Breast epithelium (tissue), 4 donors: ENCODE results near the gene TRIM46. TPM values are rescaled to one million over a fixed set of nuclear protein-coding genes. Genes with fewer than 3 reads are reported as not detected.
A peak's percentile ranks its signal among the peaks of the same experiment; 100 is the strongest.

Experiments used
- DNase-seq, 2 donors: peaks; one replicate each; pipeline ENCODE4 v3.0.0-alpha.2; 2019; ENCODE audit warnings: low spot score in 2 of 2
- H3K27ac ChIP-seq, 2 donors: fragments of 200-600 bp; sonication (generic) in 1 of 2; one replicate each; pipeline ENCODE4 v1.5.1; 2016 to 2019; ENCODE audit warnings: mild to moderate bottlenecking in 1 of 2
- H3K27me3 ChIP-seq, 2 donors: fragments of 200-600 bp; sonication (generic) in 1 of 2; one replicate each; pipeline versions ENCODE4 v1.5.1 to v1.6.0; 2017 to 2019; ENCODE audit warnings: control low read depth in 1 of 2, mild to moderate bottlenecking in 1 of 2
- H3K36me3 ChIP-seq: fragments of 200-600 bp; one replicate; pipeline ENCODE4 v1.5.1; 2019
- H3K4me1 ChIP-seq, 2 donors: fragments of 200-600 bp; sonication (generic); one replicate each; pipeline ENCODE4 v1.5.1; 2016 to 2019; ENCODE audit warnings: control low read depth in 1 of 2
- H3K4me3 ChIP-seq, 3 donors: fragments of 200-600 bp; sonication (generic); 1 replicate in 2 of 3; 2 replicates in 1 of 3; pipeline ENCODE4 v1.5.1; 2016 to 2019; ENCODE audit warnings: mild to moderate bottlenecking in 3 of 3, moderate library complexity in 2 of 3
- H3K9me3 ChIP-seq, 2 donors: fragments of 200-600 bp; sonication (generic) in 1 of 2; one replicate each; pipeline ENCODE4 v1.5.1; 2016 to 2019; ENCODE audit warnings: control low read depth in 1 of 2
- POLR2A ChIP-seq: fragments of 450-650 bp; IDR thresholded peaks from one replicate; pipeline ENCODE4 v1.6.1; 2016; ENCODE audit warnings: antibody characterized with exemption, mild to moderate bottlenecking, moderate library complexity
- POLR2AphosphoS5 ChIP-seq, 3 donors: sonication (generic); formaldehyde crosslinking; IDR thresholded peaks; one replicate each; pipeline ENCODE4 v1.6.1; 2017; ENCODE audit warnings: antibody characterized with exemption in 3 of 3
- intact Hi-C: fragments of 100-400 bp; cut with DNase I; formaldehyde crosslinking; loops from one replicate; pipeline ENCODE4 v1.15.1; 2023; ENCODE audit warnings: low total_unique reads
- total RNA-seq, 3 donors: library from RNA; depleted of rRNA; stranded (reverse); fragments of >200 nt; gene quantifications; one replicate each; pipeline ENCODE4 v1.1.0, GENCODE V29; 2016
- TF ChIP-seq, protein P1 (sequence below), 3 donors: fragments of 450-650 bp; IDR thresholded peaks; one replicate each; pipeline ENCODE4 v1.5.1; 2016 to 2017; ENCODE audit warnings: antibody characterized with exemption in 3 of 3, mild to moderate bottlenecking in 3 of 3, moderate library complexity in 3 of 3

TRIM46 gene
- total RNA-seq, 3 donors from 2014 or later: 0.98 to 1.5 TPM; not detected in 1

DNA sequence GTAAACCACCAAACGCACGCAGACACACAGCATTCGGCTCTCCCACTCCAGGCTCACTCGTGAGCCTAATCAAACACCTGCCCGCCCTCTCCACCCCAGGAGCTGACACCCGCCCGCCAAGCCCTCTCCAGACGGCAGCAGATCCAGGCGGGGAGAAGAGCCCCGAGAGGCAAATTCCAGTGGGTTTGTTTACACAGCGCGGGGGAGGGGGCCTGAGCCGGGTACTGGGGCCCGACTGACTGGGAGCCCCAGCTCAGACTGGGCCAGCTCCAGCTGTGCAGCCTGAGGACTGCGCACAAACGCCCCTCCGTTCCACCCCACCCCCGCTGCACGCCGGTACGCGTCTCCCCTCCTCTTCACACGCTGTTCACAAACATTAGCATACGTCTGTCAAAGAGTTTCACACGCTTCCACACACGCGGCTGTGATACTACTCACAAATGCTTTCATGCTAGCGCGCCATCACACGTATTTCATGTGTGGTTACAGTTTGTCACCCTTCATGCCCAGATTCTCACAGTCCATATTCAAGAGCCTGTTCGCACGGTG lies 47.0 kb upstream of the TRIM46 start:
- no peaks in the 10 kb centered on the region for H3K36me3 ChIP-seq
- no peaks in the 10 kb centered on the region for H3K27me3 ChIP-seq
- H3K4me1 ChIP-seq: peaks cover 3 to 19% of the 10 kb centered on the region in 2 donors
- TF ChIP-seq POLR2AphosphoS5 (IDR thresholded peaks at IDR 0.05) (no peak), POLR2A (no peak)
- TF ChIP-seq, protein P1, sequence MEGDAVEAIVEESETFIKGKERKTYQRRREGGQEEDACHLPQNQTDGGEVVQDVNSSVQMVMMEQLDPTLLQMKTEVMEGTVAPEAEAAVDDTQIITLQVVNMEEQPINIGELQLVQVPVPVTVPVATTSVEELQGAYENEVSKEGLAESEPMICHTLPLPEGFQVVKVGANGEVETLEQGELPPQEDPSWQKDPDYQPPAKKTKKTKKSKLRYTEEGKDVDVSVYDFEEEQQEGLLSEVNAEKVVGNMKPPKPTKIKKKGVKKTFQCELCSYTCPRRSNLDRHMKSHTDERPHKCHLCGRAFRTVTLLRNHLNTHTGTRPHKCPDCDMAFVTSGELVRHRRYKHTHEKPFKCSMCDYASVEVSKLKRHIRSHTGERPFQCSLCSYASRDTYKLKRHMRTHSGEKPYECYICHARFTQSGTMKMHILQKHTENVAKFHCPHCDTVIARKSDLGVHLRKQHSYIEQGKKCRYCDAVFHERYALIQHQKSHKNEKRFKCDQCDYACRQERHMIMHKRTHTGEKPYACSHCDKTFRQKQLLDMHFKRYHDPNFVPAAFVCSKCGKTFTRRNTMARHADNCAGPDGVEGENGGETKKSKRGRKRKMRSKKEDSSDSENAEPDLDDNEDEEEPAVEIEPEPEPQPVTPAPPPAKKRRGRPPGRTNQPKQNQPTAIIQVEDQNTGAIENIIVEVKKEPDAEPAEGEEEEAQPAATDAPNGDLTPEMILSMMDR (IDR thresholded peaks at IDR 0.05): no peak
- intact Hi-C loops: no loop called here
- DNase-seq: peak; percentile 42 to 76
- no peaks in the 10 kb centered on the region for H3K9me3 ChIP-seq
- H3K27ac ChIP-seq: peak overlapping the region; percentile 95 to 97
- peak overlapping the region; percentile 60 to 96 (median 60) for H3K4me3 ChIP-seq

DNA sequence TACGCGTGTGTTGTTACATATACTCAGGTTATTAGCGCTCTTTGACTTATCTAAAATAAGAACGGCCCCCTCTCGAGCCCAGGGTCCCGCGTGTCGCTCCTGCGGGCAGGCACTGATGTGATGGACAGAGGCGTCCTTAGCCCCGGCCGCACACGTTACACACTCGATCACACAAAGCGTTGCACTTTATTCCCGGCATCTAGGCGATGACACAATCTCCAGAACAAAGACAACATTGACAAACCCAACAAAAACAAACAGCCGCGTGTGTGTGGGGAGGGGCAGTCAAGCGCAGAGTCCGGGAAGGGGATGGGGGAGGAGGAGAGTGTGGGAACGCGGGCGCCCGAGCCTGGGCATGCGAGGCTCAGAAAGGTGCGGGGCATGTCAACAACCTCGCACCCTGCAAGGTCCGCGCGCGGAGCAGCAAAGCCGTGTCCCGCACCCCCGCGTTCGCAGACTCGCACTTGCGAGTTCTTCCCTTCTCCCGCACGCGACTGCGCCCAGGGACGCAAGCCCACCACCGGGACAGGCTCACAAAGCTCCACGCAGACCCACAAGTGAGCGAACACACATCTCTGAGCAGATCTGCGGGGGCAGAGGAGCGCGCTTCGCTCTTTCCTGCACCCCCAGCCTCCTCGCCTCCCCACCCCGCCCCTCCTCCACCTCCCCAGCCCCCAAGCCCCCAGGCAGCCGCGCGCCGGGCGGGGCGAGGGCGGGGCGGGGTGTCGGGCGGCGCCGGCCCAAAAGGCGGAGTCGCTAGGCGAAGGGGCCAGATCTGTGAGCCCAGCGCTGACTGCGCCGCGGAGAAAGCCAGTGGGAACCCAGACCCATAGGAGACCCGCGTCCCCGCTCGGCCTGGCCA lies 46.3 kb upstream of the TRIM46 start, which contains the start of gene EFNA1:
Gene EFNA1, plus strand, starts transcription at position 772 of the 862 bp plus-strand sequence. CDS start 102 bp downstream, outside the sequence.
- H3K4me3 ChIP-seq: peak within 1 kb of the TSS; percentile 60 to 96 (median 60)
- H3K27me3 ChIP-seq: no peaks in the 10 kb centered on the region
- intact Hi-C loops: no loop called here
- TF ChIP-seq POLR2A: peak; percentile 78
- peak; percentile 50 to 78 (median 73) for TF ChIP-seq POLR2AphosphoS5 (IDR thresholded peaks at IDR 0.05)
- TF ChIP-seq, protein P1 (IDR thresholded peaks at IDR 0.05): no peak
- H3K4me1 ChIP-seq: peaks cover 3 to 24% of the 10 kb centered on the region in 2 donors
- peak; percentile 83 to 87 for DNase-seq
- H3K36me3 ChIP-seq: no peaks in the 10 kb centered on the region
- peak within 1 kb of the TSS; percentile 95 to 97 for H3K27ac ChIP-seq
- no peaks in the 10 kb centered on the region for H3K9me3 ChIP-seq

DNA sequence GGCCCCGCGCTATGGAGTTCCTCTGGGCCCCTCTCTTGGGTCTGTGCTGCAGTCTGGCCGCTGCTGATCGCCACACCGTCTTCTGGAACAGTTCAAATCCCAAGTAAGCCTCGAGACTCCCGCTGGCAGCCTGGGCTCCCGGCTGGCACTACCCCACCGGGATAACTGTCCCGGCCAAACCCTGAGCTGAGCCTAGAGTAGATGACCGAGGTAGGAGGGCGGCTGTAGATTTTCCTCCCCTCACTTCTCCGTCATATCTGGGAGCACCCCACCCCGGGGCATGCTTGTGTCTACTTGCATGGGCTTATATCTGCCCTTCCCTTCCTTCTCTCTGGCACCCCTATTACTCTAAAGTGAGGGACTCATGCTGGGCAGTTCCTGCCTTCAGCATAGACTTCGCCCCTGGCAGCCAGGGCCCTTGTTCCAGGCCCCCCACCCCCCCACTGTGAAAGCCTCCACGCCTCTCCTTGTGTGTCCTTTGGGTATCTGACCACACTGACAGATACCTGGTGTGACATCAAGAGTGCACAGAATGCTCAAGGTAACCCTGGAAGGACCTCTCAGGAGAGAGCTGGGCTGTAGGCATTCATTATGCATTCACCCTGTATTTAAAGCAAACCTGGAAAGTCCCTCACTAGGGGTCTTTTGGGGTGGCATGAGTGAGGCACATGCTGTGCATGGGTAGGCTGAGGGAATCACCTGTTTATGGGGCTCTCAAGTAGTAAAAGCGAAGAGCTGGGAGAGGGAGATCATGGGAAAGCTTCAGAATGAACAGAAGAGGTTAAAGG lies 45.5 kb upstream of the TRIM46 start:
- H3K36me3 ChIP-seq: no peaks in the 10 kb centered on the region
- TF ChIP-seq POLR2AphosphoS5 (IDR thresholded peaks at IDR 0.05) (no peak), POLR2A (no peak)
- TF ChIP-seq, protein P1 (IDR thresholded peaks at IDR 0.05): no peak
- no peak for DNase-seq
- intact Hi-C loops: no loop called here
- H3K27me3 ChIP-seq: no peaks in the 10 kb centered on the region
- H3K9me3 ChIP-seq: no peaks in the 10 kb centered on the region
- H3K4me1 ChIP-seq: peaks cover 3 to 24% of the 10 kb centered on the region in 2 donors
- H3K4me3 ChIP-seq: peak overlapping the region; percentile 60 to 96 (median 60)
- peak overlapping the region; percentile 95 to 97 for H3K27ac ChIP-seq

DNA sequence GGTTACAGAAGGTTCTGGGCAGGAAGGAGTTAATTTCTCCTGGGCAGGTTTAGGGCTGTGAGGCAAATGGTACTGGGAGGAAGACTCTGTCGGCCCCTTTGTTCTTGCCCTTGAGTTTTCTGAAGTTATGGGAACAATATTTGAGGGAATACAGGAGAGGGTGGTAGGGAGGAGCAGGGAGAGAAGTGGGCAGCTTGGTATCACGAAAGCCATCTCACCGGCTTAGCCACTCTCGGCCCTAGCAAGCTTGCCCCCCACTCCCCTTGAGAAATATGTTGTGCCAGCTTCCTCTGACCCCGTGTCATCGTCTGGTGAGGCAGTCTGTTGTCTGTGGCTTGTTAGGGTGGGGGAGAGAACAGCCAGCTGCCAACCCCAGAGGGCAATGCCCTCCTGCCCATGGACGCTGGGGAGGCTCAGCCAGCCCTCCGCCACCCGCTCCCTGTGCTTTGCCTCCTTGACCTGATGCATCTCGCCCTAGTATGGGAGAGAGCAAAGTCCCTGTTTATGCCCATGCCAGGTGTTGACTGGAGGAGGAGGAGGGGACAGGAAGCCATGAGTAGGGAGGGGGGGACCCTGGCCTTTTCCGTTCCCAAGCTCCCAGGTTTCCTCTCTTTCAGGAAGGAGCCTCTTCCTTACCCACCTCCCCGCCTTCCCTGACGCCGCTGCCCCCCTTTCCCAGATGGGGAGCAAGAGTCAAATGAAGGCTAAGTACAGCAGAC lies 44.7 kb upstream of the TRIM46 start:
- peaks cover 3 to 29% of the 10 kb centered on the region in 2 donors for H3K4me1 ChIP-seq
- no peaks in the 10 kb centered on the region for H3K36me3 ChIP-seq
- intact Hi-C loops: no loop called here
- DNase-seq: peak in 1 of 2 donors; percentile 52
- H3K4me3 ChIP-seq: peak overlapping the region; percentile 60 to 96 (median 60)
- no peaks in the 10 kb centered on the region for H3K27me3 ChIP-seq
- peak overlapping the region; percentile 95 to 97 for H3K27ac ChIP-seq
- TF ChIP-seq POLR2AphosphoS5 (IDR thresholded peaks at IDR 0.05) (peak in 2 of 3 donors; percentile 27 to 57), POLR2A (peak; percentile 27)
- TF ChIP-seq, protein P1 (IDR thresholded peaks at IDR 0.05): no peak
- no peaks in the 10 kb centered on the region for H3K9me3 ChIP-seq
